Transverse colon (tissue), 4 donors: ENCODE data around the gene HYAL3. TPM values are rescaled to one million over a fixed set of nuclear protein-coding genes. Genes with fewer than 3 reads are reported as not detected.

ENCODE experiments used
- DNase-seq: peaks from one replicate; pipeline ENCODE4 v3.0.0-alpha.2; 2019
- H3K27ac ChIP-seq, 4 donors: fragments of 200-600 bp; sonication (generic); 2 replicates each; pipeline ENCODE4 v1.5.1; 2016 to 2018; ENCODE audit warnings: inconsistent platforms in 4 of 4
- H3K27me3 ChIP-seq: fragments of 200-600 bp; sonication (generic); 2 replicates; pipeline ENCODE4 v1.5.1; 2017; ENCODE audit warnings: inconsistent platforms
- H3K36me3 ChIP-seq, 4 donors: fragments of 200-600 bp; sonication (generic); 2 replicates each; pipeline ENCODE4 v1.5.1; 2017 to 2019; ENCODE audit warnings: inconsistent platforms in 4 of 4
- H3K4me1 ChIP-seq, 4 donors: fragments of 200-600 bp; sonication (generic); 2 replicates each; pipeline ENCODE4 v1.5.1; 2017 to 2020; ENCODE audit warnings: inconsistent platforms in 4 of 4
- H3K4me3 ChIP-seq, 4 donors: fragments of 200-600 bp; sonication (generic); 1 replicate in 1 of 4; 2 replicates in 3 of 4; pipeline versions ENCODE4 v1.5.1 to v1.6.1; 2017 to 2019; ENCODE audit warnings: inconsistent platforms in 4 of 4
- H3K9me3 ChIP-seq, 2 donors: fragments of 200-600 bp; sonication (generic); 2 replicates each; pipeline ENCODE4 v1.5.1; 2017 to 2019; ENCODE audit warnings: inconsistent platforms in 2 of 2
- EP300 ChIP-seq: sonication (generic); formaldehyde crosslinking; IDR thresholded peaks from one replicate; pipeline ENCODE4 v1.6.1; 2017; ENCODE audit warnings: antibody characterized with exemption, low read depth
- POLR2A ChIP-seq: fragments of 450-650 bp; IDR thresholded peaks from one replicate; pipeline ENCODE4 v1.6.1; 2016; ENCODE audit warnings: antibody characterized with exemption, mild to moderate bottlenecking, moderate library complexity
- POLR2AphosphoS5 ChIP-seq, 3 donors: sonication (generic); formaldehyde crosslinking; IDR thresholded peaks; one replicate each; pipeline ENCODE4 v1.6.1; 2016; ENCODE audit warnings: antibody characterized with exemption in 3 of 3
- WGBS, 2 donors: methylation state at CpG; one replicate each; pipeline ENCODE4 v1.1.5; 2018; ENCODE audit warnings: low coverage in 1 of 2; 5-methylcytosine and 5-hydroxymethylcytosine counted together
- in situ Hi-C, 4 donors: fragments of 200-750 bp; cut with MboI; loops; one replicate each; pipeline versions ENCODE4 v1.15.0 to v1.15.1; 2017; ENCODE audit warnings: low sequenced_read_pairs in 3 of 4, low pct_ligation_motif_present in 1 of 4, low pct_unique_long_range_greater_than_20kb in 1 of 4
- intact Hi-C: fragments of 100-400 bp; cut with DNase I; formaldehyde crosslinking; loops from one replicate; pipeline ENCODE4 v1.15.1; 2023; ENCODE audit warnings: low total_unique reads
- total RNA-seq, 4 donors: library from RNA; depleted of rRNA; stranded (reverse); fragments of >200 nt; gene quantifications; one replicate each; pipeline ENCODE4 v1.1.0, GENCODE V29; 2016
- TF ChIP-seq, protein P1 (sequence below), 5 experiments: fragments of 200-600 bp in 3 of 5; fragments of 450-650 bp in 2 of 5; sonication (generic) in 3 of 5; IDR thresholded peaks; 1 replicate in 2 of 5; 2 replicates in 3 of 5; pipeline ENCODE4 v1.5.1; 2016 to 2017; ENCODE audit warnings: antibody characterized with exemption in 5 of 5, inconsistent platforms in 3 of 5, mild to moderate bottlenecking in 2 of 5, moderate library complexity in 1 of 5

The HYAL3 gene
- total RNA-seq, 4 donors from 2014 or later, result 0.79 to 11.2 (median 3.8) TPM

DNA sequence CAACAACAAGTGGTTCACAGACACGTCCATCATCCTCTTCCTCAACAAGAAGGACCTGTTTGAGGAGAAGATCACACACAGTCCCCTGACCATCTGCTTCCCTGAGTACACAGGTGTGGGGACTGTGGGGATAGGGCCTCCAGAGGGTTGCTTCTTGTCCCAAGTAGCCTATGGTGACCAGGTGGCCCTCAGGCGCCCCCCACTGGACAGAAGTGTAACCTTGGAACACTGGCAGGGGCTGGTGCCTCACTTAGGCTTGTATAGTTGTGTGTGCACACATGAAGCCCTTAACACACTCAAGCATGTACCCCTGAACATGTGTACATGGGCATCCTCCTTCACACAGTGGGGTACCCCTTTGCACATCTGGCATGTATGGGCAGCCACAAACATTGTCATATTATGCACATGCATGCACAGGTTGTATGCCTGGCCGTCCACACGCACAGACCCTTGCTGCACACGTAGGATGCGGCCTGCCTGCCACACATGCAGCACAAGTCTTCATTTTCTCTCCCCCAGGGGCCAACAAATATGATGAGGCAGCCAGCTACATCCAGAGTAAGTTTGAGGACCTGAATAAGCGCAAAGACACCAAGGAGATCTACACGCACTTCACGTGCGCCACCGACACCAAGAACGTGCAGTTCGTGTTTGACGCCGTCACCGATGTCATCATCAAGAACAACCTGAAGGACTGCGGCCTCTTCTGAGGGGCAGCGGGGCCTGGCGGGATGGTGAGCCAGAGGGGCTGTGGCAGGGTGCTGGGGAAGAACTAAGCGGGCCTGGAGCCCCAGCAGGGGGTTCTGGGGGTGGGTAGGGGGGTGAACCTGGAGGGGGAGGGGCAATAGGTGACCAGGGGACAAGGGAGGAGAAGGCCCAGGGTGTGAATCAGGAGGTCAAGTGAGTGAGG, 42.0 kb downstream of the HYAL3 start:
- Histone ChIP-seq H3K36me3 (peaks cover 0 to 13% (median 6%) of the 10 kb centered on the region in 4 donors), H3K4me3 (no peak overlapping the region), H3K27me3 (no peaks in the 10 kb centered on the region), H3K4me1 (peaks cover 5 to 34% (median 16%) of the 10 kb centered on the region in 4 donors), H3K9me3 (no peaks in the 10 kb centered on the region), H3K27ac (no peak overlapping the region)
- TF ChIP-seq, protein P1, sequence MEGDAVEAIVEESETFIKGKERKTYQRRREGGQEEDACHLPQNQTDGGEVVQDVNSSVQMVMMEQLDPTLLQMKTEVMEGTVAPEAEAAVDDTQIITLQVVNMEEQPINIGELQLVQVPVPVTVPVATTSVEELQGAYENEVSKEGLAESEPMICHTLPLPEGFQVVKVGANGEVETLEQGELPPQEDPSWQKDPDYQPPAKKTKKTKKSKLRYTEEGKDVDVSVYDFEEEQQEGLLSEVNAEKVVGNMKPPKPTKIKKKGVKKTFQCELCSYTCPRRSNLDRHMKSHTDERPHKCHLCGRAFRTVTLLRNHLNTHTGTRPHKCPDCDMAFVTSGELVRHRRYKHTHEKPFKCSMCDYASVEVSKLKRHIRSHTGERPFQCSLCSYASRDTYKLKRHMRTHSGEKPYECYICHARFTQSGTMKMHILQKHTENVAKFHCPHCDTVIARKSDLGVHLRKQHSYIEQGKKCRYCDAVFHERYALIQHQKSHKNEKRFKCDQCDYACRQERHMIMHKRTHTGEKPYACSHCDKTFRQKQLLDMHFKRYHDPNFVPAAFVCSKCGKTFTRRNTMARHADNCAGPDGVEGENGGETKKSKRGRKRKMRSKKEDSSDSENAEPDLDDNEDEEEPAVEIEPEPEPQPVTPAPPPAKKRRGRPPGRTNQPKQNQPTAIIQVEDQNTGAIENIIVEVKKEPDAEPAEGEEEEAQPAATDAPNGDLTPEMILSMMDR (IDR thresholded peaks at IDR 0.05), result peak; percentile 35 to 60 (median 46)
- TF ChIP-seq EP300, result no peak
- intact Hi-C loops, result no loop called here
- 90 to 93% methylated on average over 3 to 20 of the region's 20 CpGs for WGBS, 2 donors
- DNase-seq, result peak; percentile 64
- in situ Hi-C loops, result no loop called here

DNA sequence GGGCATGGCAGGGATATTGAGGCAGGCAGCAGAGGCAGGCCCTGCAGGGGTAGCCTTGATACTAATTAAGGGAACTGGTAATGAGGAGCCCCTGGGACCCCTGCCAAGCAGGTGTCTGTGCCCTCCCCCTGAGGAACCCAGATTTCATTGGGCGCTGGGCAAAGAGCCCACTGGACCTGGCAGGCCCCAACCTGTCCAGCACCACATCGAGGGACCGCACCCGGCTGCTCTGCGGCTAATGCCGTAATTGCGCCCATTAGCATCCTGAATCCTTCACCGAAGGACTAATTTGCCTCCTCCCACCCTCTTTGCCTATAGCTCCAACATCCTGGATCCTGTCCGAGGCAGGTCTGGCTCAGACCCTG, 44.0 kb downstream of the HYAL3 start:
- 95% methylated on average over 8 of the region's 9 CpGs; no CpG with 5 or more reads in 1 of the 2 donors for WGBS, 2 donors
- H3K4me1 ChIP-seq, result peaks cover 0 to 34% (median 11%) of the 10 kb centered on the region in 4 donors
- no peaks in the 10 kb centered on the region for H3K27me3 ChIP-seq
- peak overlapping the region; percentile 44 to 76 (median 60) for H3K27ac ChIP-seq
- TF ChIP-seq POLR2A, result no peak
- TF ChIP-seq, protein P1 (IDR thresholded peaks at IDR 0.05), result no peak
- no peak for TF ChIP-seq EP300
- TF ChIP-seq POLR2AphosphoS5 (IDR thresholded peaks at IDR 0.05), result no peak
- DNase-seq, result no peak
- H3K9me3 ChIP-seq, result no peaks in the 10 kb centered on the region
- no peak overlapping the region for H3K4me3 ChIP-seq
- in situ Hi-C loops, result no loop called here
- H3K36me3 ChIP-seq, result peaks cover 0 to 16% (median 6%) of the 10 kb centered on the region in 4 donors
- intact Hi-C loops, result no loop called here

DNA sequence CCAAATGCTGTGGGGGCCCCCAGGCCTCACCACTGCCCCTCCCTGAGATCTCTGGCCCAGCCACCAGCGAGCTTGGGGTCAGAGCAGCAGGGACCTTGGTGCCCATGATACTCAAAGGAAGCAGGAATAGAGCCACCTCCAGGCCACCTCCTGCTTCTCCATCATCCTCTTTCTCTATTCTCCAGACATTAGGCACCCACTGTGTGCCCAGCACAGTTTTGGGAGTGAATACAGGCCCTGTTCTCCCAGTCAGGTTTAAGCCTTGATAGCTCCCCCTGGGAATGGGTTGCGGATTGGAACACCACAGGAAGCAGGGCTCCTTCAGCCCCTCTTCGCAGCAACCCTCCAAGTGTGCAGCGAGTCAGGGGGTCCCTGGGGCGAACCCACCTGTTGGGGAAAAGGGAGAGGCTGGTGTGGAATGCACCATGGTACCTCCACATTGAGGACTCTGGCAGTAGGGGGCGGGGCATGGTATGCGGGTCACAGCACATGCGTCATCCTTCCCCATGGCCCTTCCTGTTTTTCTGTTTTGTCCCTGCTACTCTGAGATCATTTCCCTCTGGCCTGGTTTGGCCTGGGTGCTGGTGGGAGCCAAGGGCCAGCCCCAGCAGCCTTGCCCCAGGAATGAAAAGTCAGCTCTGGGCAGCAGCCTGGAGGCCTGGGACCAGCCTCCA, 44.5 kb downstream of the HYAL3 start:
- Histone ChIP-seq H3K27ac (peak overlapping the region; percentile 44 to 76 (median 63)), H3K27me3 (no peaks in the 10 kb centered on the region), H3K36me3 (peaks cover 0 to 16% (median 6%) of the 10 kb centered on the region in 4 donors), H3K4me3 (no peak overlapping the region), H3K9me3 (no peaks in the 10 kb centered on the region), H3K4me1 (peaks cover 2 to 35% (median 7%) of the 10 kb centered on the region in 4 donors)
- TF ChIP-seq POLR2AphosphoS5 (IDR thresholded peaks at IDR 0.05) (no peak), POLR2A (no peak), EP300 (no peak)
- TF ChIP-seq, protein P1 (IDR thresholded peaks at IDR 0.05), result no peak
- in situ Hi-C loops, result no loop called here
- intact Hi-C loops, result no loop called here
- WGBS, 2 donors, result 84% methylated on average over 8 of the region's 8 CpGs; no CpG with 5 or more reads in 1 of the 2 donors
- no peak for DNase-seq

DNA sequence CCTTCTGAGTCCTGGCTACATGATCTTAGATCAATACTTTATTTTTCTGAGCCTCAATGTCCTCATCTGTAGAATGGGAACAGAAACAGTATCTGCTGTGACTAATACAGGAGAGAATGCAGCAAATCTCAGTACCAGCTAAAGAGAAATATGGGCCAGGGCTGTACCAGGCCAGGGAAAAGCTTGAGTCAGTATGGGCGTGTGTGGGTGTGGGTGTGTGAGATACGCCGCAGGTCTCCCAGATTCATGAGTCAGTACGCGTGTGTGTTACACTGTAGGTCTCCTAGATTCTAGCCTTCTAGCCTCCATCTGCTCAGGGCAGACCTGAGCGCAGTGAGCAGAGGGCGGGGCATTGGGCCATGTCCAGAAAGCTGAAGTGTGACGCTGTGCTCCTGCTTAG, 48.0 kb downstream of the HYAL3 start:
- in situ Hi-C loops (no loop called here), intact Hi-C loops (no loop called here)
- no peak for DNase-seq
- H3K4me1 ChIP-seq, result peaks cover 16 to 61% (median 26%) of the 10 kb centered on the region in 4 donors
- TF ChIP-seq, protein P1 (IDR thresholded peaks at IDR 0.05), result no peak
- TF ChIP-seq EP300, result no peak
- TF ChIP-seq POLR2A, result no peak
- no peak for TF ChIP-seq POLR2AphosphoS5 (IDR thresholded peaks at IDR 0.05)
- no peak overlapping the region for H3K4me3 ChIP-seq
- H3K27ac ChIP-seq, result no peak overlapping the region
- H3K27me3 ChIP-seq, result no peaks in the 10 kb centered on the region
- H3K36me3 ChIP-seq, result peaks cover 0 to 12% (median 0%) of the 10 kb centered on the region in 4 donors
- 74% methylated on average over 8 of the region's 8 CpGs; no CpG with 5 or more reads in 1 of the 2 donors for WGBS, 2 donors
- H3K9me3 ChIP-seq, result no peaks in the 10 kb centered on the region
